Activated CD4-positive, alpha-beta T cell treated with anti-CD3 and anti-CD28 coated beads for 36 hours (primary cell): Measurements from ENCODE around the gene CHRM5. TPM values are rescaled to one million over a fixed set of nuclear protein-coding genes. Genes with fewer than 3 reads are reported as not detected.
A peak's percentile ranks its signal among the peaks of the same experiment; 100 is the strongest.

Source experiments
- ATAC-seq: fragments of 200-7000 bp; cut with Tn5 transposase; one replicate; pipeline ENCODE4 v1.10.0; 2021; ENCODE audit warnings: mild to moderate bottlenecking, moderate library complexity
- CTCF ChIA-PET: fragments of 350-600 bp; sonication (Branson Sonifier 250); formaldehyde crosslinking; loops from one replicate; lab custom pipeline; 2021; ENCODE audit warnings: antibody characterized with exemption; lab: Charles Lee
- POLR2A ChIA-PET: fragments of 350-600 bp; sonication (Branson Sonifier 250); formaldehyde crosslinking; loops from one replicate; lab custom pipeline; 2021; ENCODE audit warnings: antibody characterized with exemption, inconsistent platforms; lab: Charles Lee
- DNase-seq: peaks from one replicate; pipeline ENCODE4 v3.0.0-alpha.2; 2020
- H3K27ac Mint-ChIP-seq: one replicate; pipeline ENCODE4 v1.8.0; 2021; ENCODE audit warnings: mixed read lengths
- H3K27me3 Mint-ChIP-seq: one replicate; pipeline ENCODE4 v1.8.0; 2021; ENCODE audit warnings: mixed read lengths
- H3K36me3 Mint-ChIP-seq: one replicate; pipeline ENCODE4 v1.8.0; 2021; ENCODE audit warnings: low read depth, mixed read lengths
- H3K4me1 Mint-ChIP-seq: one replicate; pipeline ENCODE4 v1.8.0; 2021; ENCODE audit warnings: mixed read lengths
- H3K4me3 Mint-ChIP-seq: one replicate; pipeline ENCODE4 v1.8.0; 2021; ENCODE audit warnings: mild to moderate bottlenecking, moderate library complexity, mixed read lengths
- H3K9me3 Mint-ChIP-seq: one replicate; pipeline ENCODE4 v1.8.0; 2021; ENCODE audit warnings: low read depth, mixed read lengths
- intact Hi-C, 2 experiments: fragments of 100-400 bp; cut with DNase I in 1 of 2; cut with micrococcal nuclease in 1 of 2; formaldehyde crosslinking; loops; one replicate each; pipeline versions ENCODE4 v1.14.2 to v1.15.1; 2022 to 2024; cut with DNase I, micrococcal nuclease
- total RNA-seq, 2 experiments: library from RNA; stranded (reverse); gene quantifications; one replicate each; pipeline ENCODE4 v1.2.3, GENCODE V29; 2021

Gene CHRM5
- total RNA-seq, 2 experiments from 2014 or later = not detected

GRCh38 chr15:34059476-34059875 lies 91.2 kb downstream of the CHRM5 start:
- Mint-ChIP-seq H3K27me3 (no peaks in the 10 kb centered on the region), H3K4me3 (no peak overlapping the region), H3K36me3 (no peaks in the 10 kb centered on the region), H3K9me3 (no peaks in the 10 kb centered on the region), H3K27ac (no peak overlapping the region), H3K4me1 (peaks cover 6% of the 10 kb centered on the region)
- ATAC-seq (no peak), DNase-seq (no peak)
- intact Hi-C loops = no loop called here
- CTCF ChIA-PET = interaction anchor here (0.5 to 3.4 kb wide), 3 partner anchors 13 to 616 kb away, joined by 3 to 23 read pairs (median 3); partner anchors contain the start of gene KATNBL1
- POLR2A ChIA-PET = no interaction called here

- Mint-ChIP-seq H3K27me3 (no peaks in the 10 kb centered on the region), H3K4me3 (no peak overlapping the region), H3K36me3 (no peaks in the 10 kb centered on the region), H3K9me3 (no peaks in the 10 kb centered on the region), H3K4me1 (peaks cover 6% of the 10 kb centered on the region), H3K27ac (no peak overlapping the region)
- DNase-seq (no peak), ATAC-seq (no peak)
- intact Hi-C loops = no loop called here
- CTCF ChIA-PET = interaction anchor here (0.6 to 3.4 kb wide), 5 partner anchors 13 to 149 kb away, joined by 3 to 23 read pairs (median 5); partner anchors contain the start of gene KATNBL1
- POLR2A ChIA-PET = no interaction called here
Measured at GRCh38 chr15:34059946-34060345, 91.6 kb downstream of the CHRM5 start.

GRCh38 chr15:34064438-34064837 lies 96.1 kb downstream of the CHRM5 start:
- DNase-seq = no peak
- Mint-ChIP-seq H3K9me3 (no peaks in the 10 kb centered on the region), H3K4me3 (no peak overlapping the region), H3K36me3 (no peaks in the 10 kb centered on the region), H3K27me3 (no peaks in the 10 kb centered on the region), H3K4me1 (peaks cover 6% of the 10 kb centered on the region), H3K27ac (no peak overlapping the region)
- ATAC-seq = no peak
- POLR2A ChIA-PET = no interaction called here
- CTCF ChIA-PET = interaction anchor here (0.6 to 1.9 kb wide), 3 partner anchors 82 to 147 kb away, joined by 3 to 7 read pairs (median 4); partner anchors contain the start of gene KATNBL1
- intact Hi-C loops = no loop called here

GRCh38 chr15:34065261-34065660 lies 97.0 kb downstream of the CHRM5 start:
- Mint-ChIP-seq H3K36me3 (no peaks in the 10 kb centered on the region), H3K9me3 (no peaks in the 10 kb centered on the region), H3K27me3 (no peaks in the 10 kb centered on the region), H3K4me3 (no peak overlapping the region), H3K4me1 (peaks cover 6% of the 10 kb centered on the region), H3K27ac (no peak overlapping the region)
- DNase-seq = no peak
- POLR2A ChIA-PET = no interaction called here
- CTCF ChIA-PET = interaction anchor here (0.7 kb wide), 1 partner anchor 46 kb away, joined by 3 read pairs; no protein-coding TSS in a partner anchor
- no peak for ATAC-seq
- intact Hi-C loops = no loop called here

GRCh38 chr15:34065941-34066340 lies 97.6 kb downstream of the CHRM5 start:
- no peak for DNase-seq
- intact Hi-C loops = no loop called here
- H3K27ac Mint-ChIP-seq = no peak overlapping the region
- H3K36me3 Mint-ChIP-seq = no peaks in the 10 kb centered on the region
- no peak for ATAC-seq
- POLR2A ChIA-PET = no interaction called here
- no peak overlapping the region for H3K4me3 Mint-ChIP-seq
- no peaks in the 10 kb centered on the region for H3K9me3 Mint-ChIP-seq
- no peaks in the 10 kb centered on the region for H3K27me3 Mint-ChIP-seq
- CTCF ChIA-PET = no interaction called here
- peaks cover 6% of the 10 kb centered on the region for H3K4me1 Mint-ChIP-seq

- ATAC-seq (no peak), DNase-seq (no peak)
- no peaks in the 10 kb centered on the region for H3K9me3 Mint-ChIP-seq
- H3K27me3 Mint-ChIP-seq = no peaks in the 10 kb centered on the region
- no peaks in the 10 kb centered on the region for H3K36me3 Mint-ChIP-seq
- ChIA-PET POLR2A (no interaction called here), CTCF (no interaction called here)
- H3K27ac Mint-ChIP-seq = no peak overlapping the region
- intact Hi-C loops = no loop called here
- no peaks in the 10 kb centered on the region for H3K4me1 Mint-ChIP-seq
- H3K4me3 Mint-ChIP-seq = no peak overlapping the region
Measured at GRCh38 chr15:34070003-34070402, 101.7 kb downstream of the CHRM5 start.

GRCh38 chr15:34076785-34077184 lies 108.5 kb downstream of the CHRM5 start:
- no peaks in the 10 kb centered on the region for H3K9me3 Mint-ChIP-seq
- H3K27me3 Mint-ChIP-seq = no peaks in the 10 kb centered on the region
- H3K27ac Mint-ChIP-seq = no peak overlapping the region
- H3K4me3 Mint-ChIP-seq = no peak overlapping the region
- no peaks in the 10 kb centered on the region for H3K4me1 Mint-ChIP-seq
- intact Hi-C loops = no loop called here
- DNase-seq (no peak), ATAC-seq (no peak)
- CTCF ChIA-PET = no interaction called here
- no peaks in the 10 kb centered on the region for H3K36me3 Mint-ChIP-seq
- POLR2A ChIA-PET = no interaction called here

- intact Hi-C loops = no loop called here
- DNase-seq (no peak), ATAC-seq (no peak)
- Mint-ChIP-seq H3K4me1 (no peaks in the 10 kb centered on the region), H3K27me3 (no peaks in the 10 kb centered on the region), H3K27ac (no peak overlapping the region), H3K9me3 (no peaks in the 10 kb centered on the region), H3K4me3 (no peak overlapping the region), H3K36me3 (peaks cover 6% of the 10 kb centered on the region)
- CTCF ChIA-PET = interaction anchor here (1.0 to 1.6 kb wide), 3 partner anchors 16 to 131 kb away, joined by 4 to 6 read pairs (median 6); partner anchors contain the start of gene KATNBL1
- POLR2A ChIA-PET = no interaction called here
Measured at GRCh38 chr15:34078900-34079299, 110.6 kb downstream of the CHRM5 start.

GRCh38 chr15:34079904-34080303 lies 111.6 kb downstream of the CHRM5 start:
- no peaks in the 10 kb centered on the region for H3K9me3 Mint-ChIP-seq
- DNase-seq = no peak
- H3K27ac Mint-ChIP-seq = no peak overlapping the region
- H3K36me3 Mint-ChIP-seq = peaks cover 11% of the 10 kb centered on the region
- ATAC-seq = no peak
- ChIA-PET POLR2A (no interaction called here), CTCF (interaction anchor here (0.6 to 1.6 kb wide), 3 partner anchors 16 to 130 kb away, joined by 3 to 6 read pairs (median 6); partner anchors contain the start of gene KATNBL1)
- H3K4me3 Mint-ChIP-seq = no peak overlapping the region
- intact Hi-C loops = no loop called here
- H3K27me3 Mint-ChIP-seq = no peaks in the 10 kb centered on the region
- H3K4me1 Mint-ChIP-seq = no peaks in the 10 kb centered on the region

- Mint-ChIP-seq H3K27ac (no peak overlapping the region), H3K9me3 (no peaks in the 10 kb centered on the region), H3K4me3 (no peak overlapping the region), H3K27me3 (no peaks in the 10 kb centered on the region), H3K4me1 (no peaks in the 10 kb centered on the region), H3K36me3 (peaks cover 20% of the 10 kb centered on the region)
- ChIA-PET CTCF (interaction anchor here (0.7 kb wide), 1 partner anchor 26 kb away, joined by 3 read pairs; no protein-coding TSS in a partner anchor), POLR2A (no interaction called here)
- intact Hi-C loops = no loop called here
- ATAC-seq = no peak
- no peak for DNase-seq
Measured at GRCh38 chr15:34084086-34084485, 115.8 kb downstream of the CHRM5 start.

GRCh38 chr15:34085746-34086145 lies 117.4 kb downstream of the CHRM5 start:
- Mint-ChIP-seq H3K27ac (no peak overlapping the region), H3K9me3 (no peaks in the 10 kb centered on the region), H3K36me3 (peaks cover 26% of the 10 kb centered on the region), H3K4me1 (no peaks in the 10 kb centered on the region), H3K27me3 (no peaks in the 10 kb centered on the region), H3K4me3 (no peak overlapping the region)
- ChIA-PET POLR2A (no interaction called here), CTCF (interaction anchor here (0.7 to 1.1 kb wide), 4 partner anchors 10 to 124 kb away, joined by 3 to 5 read pairs (median 4); partner anchors contain the start of gene KATNBL1)
- intact Hi-C loops = no loop called here
- DNase-seq = no peak
- no peak for ATAC-seq

GRCh38 chr15:34099914-34100313 lies 131.6 kb downstream of the CHRM5 start:
- ChIA-PET CTCF (interaction anchor here (1.0 to 1.7 kb wide), 4 partner anchors 8 to 110 kb away, joined by 3 to 7 read pairs (median 4); partner anchors contain the start of gene KATNBL1), POLR2A (interaction anchor here (0.6 to 0.8 kb wide), 3 partner anchors 59 to 268 kb away, joined by 3 to 11 read pairs (median 5); no protein-coding TSS in a partner anchor)
- no peak overlapping the region for H3K27ac Mint-ChIP-seq
- intact Hi-C loops = loop anchor here in 1 of 2 experiments (2.0 to 5.0 kb wide), 2 partner anchors 337 to 887 kb away; partner anchors contain the start of genes GOLGA8A and ZNF770
- ATAC-seq (no peak), DNase-seq (no peak)
- no peaks in the 10 kb centered on the region for H3K27me3 Mint-ChIP-seq
- peaks cover 40% of the 10 kb centered on the region for H3K4me1 Mint-ChIP-seq
- H3K4me3 Mint-ChIP-seq = peak overlapping the region; percentile 100
- peaks cover 30% of the 10 kb centered on the region for H3K36me3 Mint-ChIP-seq
- peaks cover 10% of the 10 kb centered on the region for H3K9me3 Mint-ChIP-seq
